ENCODE results near the gene PFDN1.

Gene PFDN1

DNA sequence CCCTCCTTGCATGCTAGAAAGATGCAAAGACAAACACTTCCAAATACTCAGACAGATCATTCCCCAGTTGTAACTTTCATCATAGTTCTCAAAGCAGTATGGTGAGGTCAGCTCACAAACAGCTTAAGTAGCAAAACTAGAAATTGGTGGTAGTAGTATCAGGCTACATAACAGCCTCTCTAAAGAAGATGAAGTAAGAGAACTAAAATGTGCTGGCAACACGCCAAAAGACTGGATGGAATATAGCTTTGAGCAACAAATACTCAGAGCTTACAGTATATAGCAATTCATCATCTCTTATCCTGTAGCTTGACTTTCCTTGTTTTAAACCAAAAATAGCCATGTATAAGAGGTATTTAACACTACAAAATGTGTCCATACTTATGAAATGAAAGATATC lies 7.5 kb downstream of the PFDN1 start:
- peak; percentile 26 for DNase-seq

DNA sequence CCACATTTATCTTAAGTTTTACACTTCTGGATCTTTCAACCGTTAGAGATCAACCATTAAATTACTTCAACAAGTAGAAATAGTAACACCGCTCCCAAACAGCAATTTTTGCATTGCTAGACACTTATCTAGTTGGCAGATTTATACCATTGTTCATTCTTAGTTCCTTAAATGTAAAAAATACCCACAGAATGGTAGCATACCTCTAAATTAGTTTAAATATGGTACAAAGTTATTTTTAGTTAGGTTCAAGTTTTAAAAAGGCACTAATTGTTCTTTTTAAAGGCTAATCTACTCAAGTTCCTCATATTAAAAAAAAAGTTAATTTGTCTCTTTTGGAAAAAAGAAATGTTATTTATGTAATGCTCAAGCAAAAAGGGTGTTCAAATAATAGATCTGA lies 8.1 kb downstream of the PFDN1 start:
- DNase-seq, result no peak

DNA sequence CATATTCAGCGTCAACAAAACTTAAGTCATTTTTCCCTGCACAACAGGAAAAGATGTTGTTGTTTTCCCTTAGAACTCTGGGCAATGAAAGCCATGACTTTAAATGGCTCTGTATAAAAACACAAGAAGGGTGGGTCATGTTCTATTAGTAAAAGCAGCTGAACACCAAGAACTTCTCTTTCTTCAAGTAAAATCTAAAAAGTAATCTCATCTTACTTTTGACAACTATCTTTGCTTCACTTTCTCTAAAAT lies 9.1 kb downstream of the PFDN1 start:
- DNase-seq, result no peak

DNA sequence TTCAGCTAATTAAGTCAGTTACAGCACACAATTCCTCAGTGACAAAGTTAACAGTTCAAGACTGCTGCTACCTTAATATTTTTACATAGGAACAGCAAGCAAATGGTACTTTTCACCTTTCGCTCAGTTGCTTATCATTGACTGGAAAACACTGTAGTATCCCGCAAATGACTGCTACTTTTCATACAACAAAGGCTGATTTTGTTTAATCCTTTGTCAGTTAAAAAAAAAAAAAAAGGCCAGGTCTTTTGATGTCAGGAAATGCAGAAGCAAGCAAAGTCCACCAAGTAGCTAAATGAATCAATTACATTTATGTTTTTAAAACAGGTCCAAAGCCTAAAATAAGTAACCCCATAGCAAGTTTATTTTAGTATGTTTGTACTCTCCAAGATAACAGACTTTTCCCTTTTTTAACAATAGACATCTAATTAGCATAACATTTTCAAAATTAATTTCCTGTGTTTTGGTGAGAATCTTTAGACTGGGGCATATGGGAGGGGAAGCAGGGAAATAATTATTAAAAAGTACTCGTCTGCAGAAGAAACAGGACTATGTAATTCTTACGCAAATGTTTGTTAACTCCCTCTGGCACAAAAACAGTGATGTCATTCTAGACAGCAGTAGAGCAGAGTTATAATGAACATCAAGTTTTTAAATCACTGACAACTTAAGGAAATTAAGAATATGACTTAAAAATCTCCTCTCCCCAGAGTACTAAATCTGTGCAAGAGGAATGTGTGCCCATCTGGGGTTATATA lies 9.6 kb downstream of the PFDN1 start:
- DNase-seq, result no peak

DNA sequence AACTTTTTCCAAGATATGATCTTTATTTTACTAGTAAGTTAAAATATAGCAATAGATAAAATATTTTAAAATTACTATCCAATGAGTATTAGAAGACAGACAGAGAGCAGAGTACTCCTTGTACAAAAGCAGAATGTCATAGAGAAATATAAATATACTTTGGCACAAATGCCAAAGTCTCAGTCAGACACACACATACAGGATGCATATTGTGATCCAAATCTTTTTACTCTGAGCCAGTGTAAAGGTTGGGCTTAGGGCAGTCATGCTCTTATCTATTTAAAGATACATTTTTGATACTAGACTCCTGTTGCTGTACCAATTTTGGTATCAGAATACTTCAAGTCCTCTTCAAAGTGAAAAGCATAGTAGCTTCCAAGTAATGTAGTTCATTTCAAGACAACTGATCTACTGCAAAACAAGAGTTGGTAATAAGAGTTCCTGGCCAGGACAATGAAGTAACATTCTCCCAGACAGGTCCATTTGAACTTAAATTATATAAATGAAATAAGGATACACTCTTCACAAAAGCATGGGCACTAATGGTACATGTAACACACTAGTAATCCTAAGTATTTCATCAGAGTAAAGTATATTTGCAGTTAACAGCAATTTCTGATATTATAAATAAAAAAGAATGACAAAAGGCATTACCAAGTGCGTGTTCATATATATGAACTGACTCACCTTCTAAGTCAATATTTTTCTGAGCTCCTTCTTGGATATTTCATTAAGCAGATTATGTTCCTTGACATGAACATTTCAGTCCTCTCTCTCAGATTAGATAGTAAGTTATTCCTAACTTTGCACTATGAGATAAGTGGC lies 10.5 kb downstream of the PFDN1 start:
- no peak for DNase-seq

DNA sequence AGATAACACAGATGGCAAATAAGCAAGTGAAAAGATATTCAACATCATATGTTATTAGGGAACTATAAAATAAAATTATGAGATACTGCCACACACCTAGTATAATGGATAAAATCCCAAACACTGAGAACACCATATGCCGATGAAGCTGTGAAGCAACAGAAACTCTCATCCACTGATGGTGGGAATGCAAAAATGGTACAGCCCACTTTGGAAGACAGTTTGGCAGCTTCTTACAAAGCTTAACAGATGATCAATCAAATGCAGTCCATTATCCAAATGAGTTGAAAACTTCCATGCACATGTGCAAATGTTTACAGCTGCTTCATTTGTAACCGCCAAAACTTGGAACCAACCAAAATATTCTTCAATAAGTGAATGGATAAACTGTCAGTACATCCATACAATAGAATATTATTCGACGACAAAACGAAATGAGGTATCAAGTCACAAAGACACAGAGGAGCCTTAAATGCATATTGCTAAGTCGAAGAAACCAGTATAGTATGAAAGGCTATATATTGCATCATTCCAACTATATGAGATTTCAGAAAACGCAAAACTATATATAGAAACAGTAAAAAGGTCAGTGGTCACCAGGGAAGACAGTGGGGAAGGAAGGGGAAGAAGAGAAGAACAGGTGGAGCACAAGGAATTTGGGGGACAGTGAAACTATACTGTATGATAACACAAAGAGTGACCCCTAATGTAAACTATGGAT lies 14.9 kb downstream of the PFDN1 start:
- no peak for DNase-seq

DNA sequence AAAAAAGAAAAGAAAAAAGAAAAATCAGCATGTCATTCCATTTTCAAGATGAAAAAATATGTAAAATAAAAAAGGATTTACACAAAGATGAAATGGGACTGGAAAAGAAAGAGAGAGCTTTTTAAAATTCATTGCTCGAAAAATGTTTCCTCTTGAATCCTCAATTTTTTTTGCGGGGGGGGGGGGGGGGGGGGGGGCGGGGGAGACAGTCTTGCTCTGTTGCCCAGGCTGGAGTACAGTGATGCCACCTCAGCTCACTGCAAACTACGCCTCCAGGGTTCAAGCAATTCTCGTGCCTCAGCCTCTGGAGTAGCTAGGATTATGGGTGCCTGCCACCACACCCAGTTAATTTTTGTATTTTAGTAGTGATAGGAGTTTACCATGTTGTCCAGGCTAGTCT lies 16.5 kb downstream of the PFDN1 start:
- no peak for DNase-seq

DNA sequence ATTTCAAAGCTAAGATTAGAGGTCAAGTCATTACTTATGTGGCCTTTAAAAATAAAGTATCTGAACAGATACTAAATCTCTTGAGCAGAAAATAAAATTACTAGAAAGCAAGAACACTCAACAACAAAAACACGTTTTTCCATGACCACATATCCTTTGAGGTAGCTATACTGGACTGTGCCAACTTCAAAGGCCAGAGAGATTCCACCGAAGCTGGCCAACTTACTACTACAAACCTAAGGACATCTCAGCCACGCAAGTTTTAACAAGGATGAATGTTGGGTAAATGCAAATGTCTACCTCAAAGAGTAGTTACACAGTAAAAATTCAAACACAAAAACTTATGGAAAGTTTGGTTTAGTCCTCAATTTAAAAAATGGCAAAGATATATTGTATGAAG lies 18.9 kb downstream of the PFDN1 start:
- no peak for DNase-seq

DNA sequence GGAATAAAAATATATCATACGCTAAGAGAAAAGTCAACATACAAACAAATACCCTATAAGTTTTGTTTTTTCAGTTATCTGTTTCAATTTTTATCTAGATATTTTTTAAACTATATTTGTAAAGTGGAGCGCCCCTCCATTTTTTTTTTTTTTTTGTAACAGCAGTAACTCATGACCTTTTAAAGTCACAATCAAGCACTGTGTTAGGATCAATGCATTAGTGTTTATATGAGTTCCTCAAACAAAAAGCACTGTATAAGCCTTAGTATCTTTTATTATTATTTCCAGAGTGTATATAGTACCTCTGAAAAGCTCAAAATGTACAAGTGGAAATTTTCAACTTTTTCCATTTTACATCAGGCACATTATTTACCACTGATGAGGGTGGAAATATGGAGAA lies 20.6 kb downstream of the PFDN1 start:
- DNase-seq, result no peak

DNA sequence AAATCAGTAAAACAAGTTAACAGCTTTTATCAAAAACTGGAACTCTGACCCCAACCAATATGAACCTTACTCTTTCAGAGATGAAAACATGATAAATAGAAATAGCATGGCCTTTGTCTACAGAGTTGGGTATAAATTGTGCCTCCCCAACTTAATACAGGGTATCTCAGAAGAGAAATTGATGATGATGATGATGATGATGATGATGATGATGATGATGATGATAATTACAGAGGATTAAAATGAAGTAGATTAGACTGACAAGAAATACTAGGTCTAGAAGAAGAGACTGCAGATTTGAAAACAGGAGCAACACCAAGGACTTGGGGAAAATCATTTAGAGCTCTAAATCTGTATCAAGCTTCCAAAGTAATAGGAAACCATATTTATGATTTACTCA lies 27.1 kb downstream of the PFDN1 start:
- DNase-seq, result no peak

DNA sequence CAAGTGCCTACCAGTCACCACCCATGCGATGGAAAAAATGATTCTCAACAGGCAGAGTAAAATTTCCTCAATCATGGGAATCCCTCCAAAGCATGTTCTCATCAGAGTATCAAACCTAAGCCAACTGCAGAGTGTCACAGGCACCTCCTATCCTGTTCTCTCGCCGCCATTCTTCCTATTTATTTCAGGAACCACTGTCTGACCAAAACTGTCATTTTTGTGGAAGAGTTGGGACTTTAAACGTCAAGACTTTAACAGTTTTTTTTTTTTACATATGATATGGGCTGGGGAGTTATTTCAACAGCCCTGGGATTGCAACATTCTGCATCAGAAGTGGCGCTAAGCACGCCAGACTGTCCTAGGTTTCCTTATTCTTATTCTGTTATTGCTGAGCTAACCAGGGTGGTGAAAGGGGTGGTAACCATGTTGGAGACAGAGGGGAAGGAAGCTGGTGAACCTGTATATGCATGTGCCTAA lies 29.5 kb downstream of the PFDN1 start:
- no peak for DNase-seq

DNA sequence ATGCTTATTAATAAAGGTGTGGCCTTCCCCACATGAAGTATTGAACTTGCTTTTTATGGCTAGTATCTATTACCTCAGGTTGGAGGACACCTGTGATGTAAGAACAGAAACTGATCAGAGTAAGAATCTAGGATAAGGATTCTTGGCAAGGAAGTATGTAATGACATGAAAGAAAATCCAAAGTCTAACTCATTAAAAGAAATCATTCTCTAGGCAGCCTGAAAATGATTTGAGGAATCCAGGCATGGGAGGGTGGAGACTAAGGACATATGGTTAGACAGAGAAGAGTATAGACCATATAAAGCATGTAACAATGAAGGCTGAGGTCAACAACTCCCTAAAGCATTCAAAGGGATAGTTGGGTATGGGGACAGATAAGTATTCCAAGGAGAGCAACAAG lies 32.9 kb downstream of the PFDN1 start:
- DNase-seq, result no peak

DNA sequence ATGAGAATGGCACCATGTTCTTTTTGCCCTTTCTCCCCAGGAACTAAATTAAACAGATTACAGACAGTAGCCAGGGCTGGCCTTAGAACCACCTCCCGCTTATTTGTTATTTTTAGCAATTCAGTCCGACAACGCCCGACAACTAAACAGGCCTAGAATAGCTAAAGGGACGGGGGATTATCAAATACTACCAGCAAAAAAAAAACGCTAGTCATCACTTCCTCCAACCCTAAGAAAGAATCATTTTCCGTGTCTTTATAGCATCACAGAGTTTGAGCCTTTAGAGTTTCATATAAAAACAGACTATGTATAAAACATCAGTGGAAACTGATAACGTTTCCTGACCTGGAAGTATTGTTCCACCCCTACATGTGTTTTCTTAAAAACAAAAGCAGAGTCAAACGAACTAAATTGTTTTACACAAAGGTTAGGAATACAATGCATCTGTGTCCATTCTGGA lies 35.3 kb downstream of the PFDN1 start:
- DNase-seq, result no peak

DNA sequence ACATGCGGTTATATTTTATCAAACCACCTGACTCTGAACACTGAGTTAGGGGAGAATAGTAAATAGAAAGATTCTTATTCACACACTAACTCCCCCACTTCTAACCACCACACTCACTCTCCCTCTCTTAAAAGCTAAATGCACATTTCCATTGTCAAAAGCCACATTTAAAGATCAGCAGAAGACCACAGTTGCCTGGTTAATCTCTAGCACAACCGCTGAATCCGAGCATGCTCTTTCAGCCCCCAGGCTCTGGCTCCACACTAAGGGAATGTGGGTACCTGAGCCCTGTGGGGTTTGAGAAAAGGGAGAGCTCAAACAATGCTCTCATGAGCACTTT lies 35.7 kb downstream of the PFDN1 start:
- DNase-seq, result no peak

DNA sequence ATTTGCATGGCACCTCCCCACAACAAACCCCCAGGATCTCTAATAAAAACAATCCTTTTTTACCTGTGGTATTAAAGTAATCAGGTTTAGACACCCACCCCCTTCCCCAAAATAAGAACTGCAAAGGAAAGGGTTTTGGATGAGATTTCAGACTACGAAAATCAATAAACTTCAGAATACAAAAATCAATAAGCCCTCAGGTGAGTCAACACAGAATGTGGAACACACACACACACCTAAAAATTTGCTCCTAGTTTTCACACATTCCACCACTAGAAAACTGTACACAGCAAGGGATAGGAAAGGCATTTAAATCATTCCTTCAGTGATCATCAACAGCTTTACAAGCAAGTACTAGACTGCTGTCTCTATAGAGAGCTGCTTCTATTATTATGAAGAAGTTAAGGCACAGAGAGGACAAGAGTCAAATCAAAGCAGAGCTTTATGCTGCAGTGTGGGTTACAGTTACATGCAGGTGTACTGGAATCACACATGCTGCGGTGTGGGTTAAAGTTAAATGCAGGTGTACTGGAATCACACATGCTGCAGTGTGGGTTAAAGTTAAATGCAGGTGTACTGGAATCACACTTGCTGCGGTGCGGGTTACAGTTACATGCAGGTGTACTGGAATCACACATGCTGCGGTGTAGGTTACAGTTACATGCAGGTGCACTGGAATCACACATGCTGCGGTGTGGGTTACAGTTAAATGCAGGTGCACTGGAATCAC lies 36.3 kb downstream of the PFDN1 start:
- DNase-seq, result no peak

DNA sequence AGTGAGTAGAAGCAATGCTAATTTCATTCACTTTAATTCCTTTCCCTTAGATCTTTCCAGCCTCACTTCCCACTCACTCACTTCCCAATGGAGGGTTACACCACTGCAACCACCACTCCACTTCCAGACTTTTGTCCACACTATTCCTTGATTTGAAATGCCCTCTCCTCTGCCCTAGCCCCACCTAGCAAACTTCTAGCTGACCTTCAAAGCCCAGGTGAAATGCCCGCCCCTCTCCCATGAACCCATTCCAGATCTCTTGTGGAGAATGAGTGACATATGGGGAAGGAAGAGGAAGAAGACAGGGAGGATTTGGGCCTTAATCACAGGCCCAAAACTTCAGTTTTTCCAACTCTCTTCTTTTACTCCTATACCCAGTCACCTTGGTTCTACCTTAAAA lies 37.1 kb downstream of the PFDN1 start:
- DNase-seq, result no peak

DNA sequence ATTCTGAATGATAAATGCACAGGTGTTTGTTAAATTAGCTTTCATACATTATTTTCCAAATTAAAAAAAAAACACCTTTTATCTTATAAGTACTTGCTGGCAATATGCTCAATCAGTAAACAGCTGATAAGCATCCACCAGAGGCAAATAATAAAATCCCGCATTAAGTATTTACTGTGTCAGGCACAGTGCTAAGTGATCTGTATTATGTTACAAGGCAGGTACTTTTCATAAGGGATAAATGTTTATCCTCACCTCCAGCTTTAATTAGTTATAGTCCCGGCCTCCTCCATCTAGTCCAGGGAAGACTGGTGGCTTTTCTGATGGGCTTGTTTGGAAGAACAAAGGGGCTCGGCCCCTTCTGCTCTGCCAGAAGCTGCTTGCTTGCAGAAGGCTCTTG lies 40.1 kb downstream of the PFDN1 start:
- DNase-seq, result no peak

DNA sequence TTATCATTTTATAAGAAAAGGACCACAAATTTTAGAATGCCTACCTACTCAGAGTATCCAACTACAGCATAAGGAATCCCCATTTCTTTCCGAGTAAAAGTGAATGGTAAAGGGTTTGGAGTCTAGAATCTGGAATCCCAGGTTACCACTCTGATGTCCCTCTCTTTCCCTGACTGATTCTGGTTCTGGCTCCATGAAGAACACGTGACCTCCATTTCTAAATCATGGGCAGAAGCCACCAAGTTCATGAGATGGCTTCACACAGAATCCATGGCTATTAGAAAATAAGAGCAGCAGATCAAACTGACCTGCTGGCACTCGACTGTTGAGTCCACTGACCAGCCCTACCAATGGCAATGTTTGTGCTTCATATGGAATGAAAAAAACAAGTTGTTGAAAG lies 40.7 kb downstream of the PFDN1 start:
- DNase-seq, result no peak

DNA sequence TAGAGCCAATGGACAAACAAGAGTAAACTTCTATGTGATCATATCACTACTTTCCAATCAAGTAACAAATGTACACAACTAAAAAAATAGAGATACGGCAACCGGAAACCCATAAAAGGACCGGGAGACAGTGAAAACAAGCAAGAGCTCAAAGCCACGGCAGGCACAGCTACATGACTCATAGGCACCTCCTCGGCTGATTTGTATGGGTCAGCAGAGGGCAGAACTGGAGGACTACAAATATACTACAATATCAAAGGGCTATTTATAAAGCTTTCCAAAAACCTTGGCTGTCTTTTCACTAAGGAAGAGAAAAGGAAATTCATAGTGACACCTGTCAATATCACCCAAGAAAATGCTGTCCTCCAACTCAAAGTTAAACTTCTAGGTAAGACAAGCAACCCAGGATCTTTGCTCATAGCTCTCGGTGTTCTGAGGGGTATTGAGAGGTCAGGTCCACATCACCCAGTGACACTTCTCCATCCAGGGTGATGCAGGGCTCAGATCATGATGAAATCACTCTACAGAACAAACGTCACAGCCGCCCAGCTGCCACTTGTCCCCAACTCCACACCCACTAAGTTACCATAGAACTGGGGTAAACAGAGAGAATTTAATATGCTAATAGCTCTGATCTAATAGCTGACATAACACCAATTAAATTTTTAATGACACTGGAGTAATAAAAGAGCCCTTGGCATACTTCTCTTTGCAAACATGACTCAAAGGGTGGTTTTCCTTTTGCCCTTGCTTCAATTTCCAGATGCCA lies 41.3 kb downstream of the PFDN1 start:
- DNase-seq, result no peak

DNA sequence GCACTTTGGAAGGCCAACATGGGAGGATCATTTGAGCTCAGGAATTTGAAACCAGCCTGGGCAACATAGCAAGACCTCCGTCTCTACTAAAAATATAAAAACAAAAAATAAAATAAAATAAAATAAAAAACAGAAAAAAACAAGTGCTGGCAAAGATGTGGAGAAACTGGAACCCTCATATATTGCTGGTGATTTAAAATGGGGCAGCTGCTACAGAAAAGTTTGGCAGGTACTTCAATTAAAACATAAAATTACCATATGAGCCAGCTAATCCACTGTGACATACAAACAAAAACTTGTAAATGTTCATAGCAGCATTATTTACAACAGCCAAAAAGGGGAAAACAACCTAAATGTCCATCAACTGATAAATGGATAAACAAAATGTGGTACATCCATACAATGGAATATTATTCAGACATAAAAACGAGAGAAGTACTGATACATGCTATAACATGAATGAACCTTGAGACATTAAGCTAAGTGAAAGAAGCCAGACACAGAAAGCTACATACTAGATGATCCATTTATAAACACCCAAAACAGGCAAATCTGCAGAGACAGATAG lies 42.7 kb downstream of the PFDN1 start:
- no peak for DNase-seq

DNA sequence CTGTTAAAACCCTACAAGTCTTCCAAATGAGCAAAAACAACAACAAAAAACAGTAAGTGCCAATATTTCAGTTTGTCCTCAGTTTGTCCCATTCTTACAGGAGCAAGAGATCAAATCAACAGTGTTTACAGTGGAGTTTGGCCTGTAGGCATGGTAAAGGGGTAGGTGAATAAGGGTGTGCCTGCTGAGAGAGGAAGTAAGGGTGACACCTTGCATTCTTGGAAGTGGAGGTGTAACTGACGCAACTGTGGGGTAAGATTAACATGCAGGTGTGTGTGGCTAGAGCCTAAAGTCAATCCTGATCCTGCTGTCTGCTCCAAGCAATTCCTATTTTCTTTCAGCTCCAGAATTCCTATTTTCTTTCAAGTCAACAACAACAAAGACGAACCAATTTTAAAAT lies 43.4 kb downstream of the PFDN1 start:
- no peak for DNase-seq

DNA sequence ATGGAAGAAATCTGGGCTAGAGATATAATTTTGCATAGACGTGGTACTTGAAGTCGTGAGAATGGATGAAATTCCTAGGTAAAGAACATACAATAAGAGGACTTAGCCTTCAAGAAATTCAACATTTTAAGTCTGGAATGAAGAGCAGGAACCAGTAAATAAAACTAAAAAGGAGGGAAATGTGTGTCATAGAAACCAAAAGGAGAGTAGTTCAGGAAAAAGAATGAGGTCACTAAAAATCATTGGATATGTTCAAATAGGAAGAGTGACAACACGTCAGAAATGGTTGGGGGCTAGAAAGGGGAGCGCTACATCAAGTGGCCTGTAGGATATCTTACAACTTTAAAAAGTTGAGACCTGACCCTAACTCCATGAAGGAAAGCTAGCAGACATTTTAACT lies 44.0 kb downstream of the PFDN1 start:
- DNase-seq, result no peak

Measured in activated CD4-positive, alpha-beta T cell treated with anti-CD3 and anti-CD28 coated beads, Interleukin-2, amount 50 U/mL, for 1 hour (primary cell).